ENCODE data around the gene CALR3.
"Not testable (repeated sequence)": the region's sequence is repeated elsewhere in the genome, so short reads cannot be mapped to it uniquely, and the experiment has no call there.

CALR3 gene

DNA sequence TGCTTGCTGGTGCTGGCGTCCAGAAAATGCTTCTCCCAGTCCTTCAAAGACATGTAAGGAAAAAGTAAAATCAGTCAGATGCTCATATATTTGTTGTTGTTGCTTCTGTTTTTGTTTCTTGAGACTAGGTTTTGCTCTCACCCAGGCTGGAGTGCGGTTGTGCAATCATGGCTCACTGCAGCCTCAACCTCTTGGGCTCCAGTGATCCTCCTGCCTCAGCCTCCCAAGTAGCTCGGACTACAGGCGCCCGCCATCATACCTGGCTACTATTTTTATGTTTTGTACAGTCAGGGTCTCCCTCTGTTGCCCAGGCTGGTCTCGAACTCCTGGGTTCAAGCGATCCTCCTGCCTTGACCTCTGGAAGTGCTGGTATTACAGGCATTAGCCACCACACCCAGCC lies 13.2 kb downstream of the CALR3 start:
- DNase-seq, result no peak

- DNase-seq, result no peak
Measured at GRCh38 chr19:16477311-16477710, 18.7 kb downstream of the CALR3 start.

DNA sequence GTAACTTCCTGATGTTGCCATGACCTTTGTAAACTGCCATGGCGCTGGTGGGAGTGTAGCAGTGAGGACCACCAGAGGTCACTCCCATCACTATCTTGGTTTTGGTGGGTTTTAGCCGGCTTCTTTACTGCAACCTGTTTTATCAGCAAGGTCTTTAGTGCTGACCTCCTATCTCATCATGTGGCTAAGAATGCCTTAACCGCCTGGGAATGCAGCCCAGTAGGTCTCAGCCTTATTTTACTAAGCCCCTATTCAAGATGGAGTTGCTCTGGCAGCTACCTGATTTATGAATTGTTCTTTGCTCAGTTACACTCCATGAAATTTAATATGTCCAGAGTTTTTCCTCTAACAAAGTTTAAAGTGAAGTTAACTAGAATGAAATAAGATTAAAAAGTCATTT lies 19.6 kb downstream of the CALR3 start:
- no peak for DNase-seq

GRCh38 chr19:16473875-16474392 lies 22.0 kb downstream of the CALR3 start:
- DNase-seq, result no peak

DNA sequence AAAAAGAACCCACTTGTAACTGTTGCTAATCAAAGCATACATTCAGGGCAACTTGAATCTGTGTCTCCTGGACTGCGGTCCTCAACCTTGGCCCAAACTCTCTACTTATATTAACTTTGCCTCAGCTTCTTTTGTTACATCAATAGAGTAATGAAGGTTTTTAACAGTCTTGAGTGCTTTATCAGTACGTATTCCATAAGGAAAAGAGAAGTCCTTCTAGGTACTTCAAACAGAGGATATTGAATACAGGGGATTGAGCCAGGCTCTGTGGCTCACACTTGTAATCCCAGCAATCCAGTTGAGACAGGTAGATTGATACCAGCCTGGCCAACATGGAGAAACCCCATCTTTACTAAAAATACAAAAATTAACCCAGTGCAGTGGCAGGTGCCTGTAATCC lies 23.0 kb downstream of the CALR3 start:
- no peak for DNase-seq

DNA sequence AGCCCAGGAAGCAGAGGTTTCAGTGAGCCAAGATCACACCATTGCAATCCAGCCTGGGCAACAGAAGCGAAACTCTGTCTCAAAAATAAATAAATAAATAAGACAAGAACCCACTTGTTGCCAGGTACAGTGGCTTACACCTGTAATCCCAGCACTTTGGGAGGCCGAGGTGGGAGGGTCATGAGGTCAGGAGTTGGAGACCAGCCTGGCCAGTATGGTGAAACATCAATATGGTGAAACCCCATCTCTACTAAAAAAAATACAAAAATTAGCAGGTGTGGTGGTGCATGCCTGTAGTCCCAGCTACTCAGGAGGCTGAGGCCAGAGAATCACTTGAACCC lies 23.4 kb downstream of the CALR3 start:
- DNase-seq, result not testable (repeated sequence)

DNA sequence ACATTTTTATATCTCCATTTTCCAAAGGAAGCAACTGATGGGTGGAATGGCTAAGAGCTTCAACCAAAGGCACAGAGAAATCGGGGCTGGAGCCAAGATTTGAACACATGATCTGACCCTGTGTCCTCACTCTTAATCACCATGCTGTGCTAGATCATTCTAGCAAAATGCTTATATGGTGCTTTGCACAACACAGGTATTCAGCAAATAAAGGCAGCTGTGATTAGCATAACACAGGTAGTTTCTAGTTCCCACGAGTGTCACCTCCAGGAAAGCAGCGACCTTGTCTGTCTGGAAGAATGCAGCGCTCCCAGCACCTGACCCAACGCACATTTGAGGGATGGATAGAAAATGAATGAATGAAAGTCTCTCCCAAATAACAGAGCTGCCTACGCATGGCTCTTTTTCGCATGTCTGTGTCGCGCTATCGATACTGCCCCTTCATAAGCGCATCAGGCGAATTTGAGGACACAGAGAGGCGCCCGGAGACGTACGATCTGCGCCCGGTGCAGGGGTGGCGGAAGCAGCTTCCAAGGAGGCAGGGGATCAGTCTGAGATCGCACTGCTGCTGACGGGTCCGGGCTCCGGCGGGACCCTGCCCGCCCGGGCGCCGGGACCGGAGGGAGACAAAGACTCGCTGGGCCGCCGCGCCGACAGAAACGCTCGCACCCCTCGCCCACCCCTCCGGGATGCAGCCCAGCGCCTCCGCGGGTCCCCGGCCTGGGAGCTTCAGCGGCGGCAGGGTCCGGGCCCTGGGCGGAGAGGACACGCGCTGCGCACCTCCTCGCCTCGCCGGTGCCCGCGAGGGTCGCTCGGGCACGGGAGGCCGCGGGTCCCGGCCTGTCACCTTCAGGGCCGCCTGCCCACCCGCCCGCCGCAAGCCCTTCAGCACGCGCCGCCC lies 24.8 kb downstream of the CALR3 start:
- no peak for DNase-seq

GRCh38 chr19:16470541-16470910 lies 25.4 kb downstream of the CALR3 start:
- no peak for DNase-seq

DNA sequence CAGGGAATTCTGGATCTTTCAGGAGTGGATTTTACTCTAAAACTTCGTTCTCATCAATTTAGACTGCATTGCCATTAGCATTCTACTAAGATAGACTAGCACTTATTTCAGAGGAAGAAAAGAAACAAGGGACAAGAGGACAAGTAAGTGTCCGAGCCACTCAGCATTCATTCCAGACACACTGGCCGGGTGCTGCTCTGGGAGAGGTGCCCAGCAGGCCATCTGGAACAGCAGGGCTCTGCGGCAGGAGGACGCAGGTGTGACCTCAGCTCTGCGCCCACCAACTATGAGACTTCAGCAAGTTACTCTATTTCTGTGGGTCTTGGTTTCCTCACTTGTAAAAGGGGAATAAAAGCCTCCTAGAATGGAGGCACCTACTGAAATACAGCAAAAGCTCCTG lies 28.4 kb downstream of the CALR3 start:
- no peak for DNase-seq

DNA sequence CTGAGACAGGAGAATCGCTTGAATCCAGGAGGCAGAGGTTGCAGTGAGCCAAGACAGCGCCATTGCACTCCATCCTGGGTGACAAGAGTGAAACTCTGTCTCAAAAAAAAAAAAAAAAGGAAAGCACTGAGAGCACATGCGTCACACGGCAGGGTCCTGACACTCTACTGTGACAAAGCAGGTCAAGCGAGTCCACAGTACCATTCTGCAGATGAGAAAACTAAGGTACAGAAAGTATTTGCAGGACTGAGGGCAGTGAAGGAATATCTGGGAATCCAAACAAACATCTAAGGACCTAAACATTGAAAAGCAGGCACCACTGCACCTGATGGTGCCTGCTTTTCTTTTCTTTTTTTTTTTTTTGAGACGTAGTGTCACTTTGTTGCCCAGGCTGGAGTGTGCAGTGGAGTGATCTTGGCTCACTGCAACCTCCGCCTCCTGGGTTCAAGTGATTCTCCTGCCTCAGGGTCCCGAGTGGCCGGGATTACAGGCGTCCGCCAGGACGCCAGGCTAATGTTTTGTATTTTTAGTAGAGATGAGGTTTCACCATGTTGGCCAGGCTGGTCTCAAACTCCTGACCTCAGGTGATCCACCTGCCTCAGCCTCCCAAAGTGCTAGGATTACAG lies 29.1 kb downstream of the CALR3 start:
- DNase-seq, result not testable (repeated sequence)

- DNase-seq, result no peak
Measured at GRCh38 chr19:16465239-16465638, 30.7 kb downstream of the CALR3 start.

DNA sequence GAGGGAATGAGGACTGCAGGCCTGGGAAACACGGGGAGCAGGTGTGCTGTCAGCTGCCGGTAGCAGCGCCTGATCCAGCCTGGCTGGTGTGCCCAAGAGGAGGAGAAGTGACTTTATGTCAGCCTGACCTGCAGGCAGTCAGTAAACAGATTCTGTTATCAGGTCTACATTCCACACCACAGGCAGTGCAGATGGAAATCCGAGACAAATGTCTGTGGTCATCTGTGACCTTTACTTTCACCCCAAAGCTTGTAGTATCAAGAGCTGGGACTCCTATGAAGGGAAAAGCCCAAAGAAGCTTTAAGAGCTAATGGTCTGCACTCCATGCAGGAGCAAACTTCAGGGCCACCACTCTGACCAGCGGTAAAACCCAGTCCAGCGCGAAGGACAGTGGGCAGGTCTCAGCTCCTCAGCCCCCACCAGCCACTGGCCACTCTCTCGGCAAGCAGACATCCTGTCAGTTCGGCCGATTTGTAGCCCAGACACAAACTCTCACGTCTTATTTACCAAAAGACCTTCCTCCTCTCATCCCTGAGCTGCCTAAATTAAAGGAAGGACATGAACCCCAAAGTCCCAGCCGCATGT lies 31.9 kb downstream of the CALR3 start:
- no peak for DNase-seq

DNA sequence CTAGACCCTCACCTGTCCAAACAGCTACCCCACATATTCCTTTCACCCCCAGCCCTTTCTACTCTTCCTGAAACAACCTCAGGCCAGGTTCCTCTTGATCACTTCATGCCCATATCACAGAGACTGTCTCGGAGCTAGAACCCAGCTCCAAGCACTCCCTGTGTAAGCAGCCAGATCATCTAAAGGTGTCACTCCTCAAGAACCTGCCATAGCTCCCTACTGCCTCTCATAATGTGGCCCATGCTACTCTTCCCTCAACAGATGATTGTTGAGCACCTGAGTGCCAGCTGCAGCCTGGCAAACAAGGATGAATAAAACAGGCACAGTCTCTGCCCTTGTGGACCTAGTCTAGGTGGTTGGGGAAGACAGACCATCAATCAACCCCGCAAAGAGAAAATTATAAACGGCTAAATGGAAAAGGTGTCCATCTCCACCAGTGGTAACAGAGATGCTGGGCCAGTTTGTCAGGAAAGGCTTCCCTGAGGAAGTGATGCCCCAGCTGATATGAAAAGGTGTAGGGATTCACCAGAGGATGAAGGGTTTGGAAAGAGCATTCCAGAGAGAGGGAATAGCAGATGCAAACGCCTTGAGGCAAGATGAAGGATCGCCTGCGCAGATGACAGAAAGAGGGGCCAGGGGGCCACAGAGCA lies 32.5 kb downstream of the CALR3 start:
- DNase-seq, result no peak

DNA sequence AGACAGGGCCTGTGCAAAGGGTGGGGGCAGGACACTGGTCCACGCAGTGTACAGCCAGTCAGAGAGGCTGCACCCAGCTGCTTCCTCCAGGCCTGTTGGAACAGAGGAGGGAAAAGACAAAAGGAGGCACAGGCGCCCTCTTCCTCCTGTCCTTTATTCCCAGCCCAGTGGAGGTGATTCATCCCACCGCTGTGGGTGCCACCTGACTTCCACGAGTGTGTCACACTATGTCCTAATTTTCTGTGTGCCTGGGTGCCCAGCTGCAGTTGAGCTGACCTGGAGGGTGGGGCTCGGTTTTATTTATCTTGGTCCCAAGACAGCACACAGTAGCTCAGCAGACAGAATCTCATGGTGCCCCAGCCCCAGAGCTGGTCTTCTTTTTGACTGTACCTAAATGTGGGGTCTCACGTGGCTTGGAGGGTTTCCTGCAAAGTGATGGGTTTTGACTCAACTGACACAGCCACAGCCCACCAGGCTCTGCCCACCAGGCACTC lies 33.2 kb downstream of the CALR3 start:
- no peak for DNase-seq

DNA sequence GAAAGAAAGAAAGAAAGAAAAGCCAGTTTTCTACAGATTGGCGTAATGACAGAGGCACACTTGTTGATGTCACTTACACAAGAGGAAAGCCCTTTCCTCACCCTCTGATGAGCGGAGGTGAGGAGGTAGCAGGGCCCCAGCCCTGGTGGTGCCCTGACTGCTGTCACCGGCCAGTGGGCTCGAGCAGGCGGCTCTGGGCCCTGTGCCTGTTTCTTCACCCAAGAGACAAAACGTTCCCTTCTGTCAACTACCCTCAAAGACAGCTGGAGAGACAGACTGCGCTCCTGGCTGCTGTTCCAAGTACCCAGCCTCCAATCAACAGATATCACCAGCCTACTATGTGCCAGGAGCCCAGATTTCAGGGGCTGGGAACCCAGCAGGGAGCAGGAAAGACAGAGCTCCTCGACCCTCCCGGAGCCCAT lies 34.3 kb downstream of the CALR3 start:
- DNase-seq, result no peak

- no peak for DNase-seq
Measured at GRCh38 chr19:16460454-16460853, 35.5 kb downstream of the CALR3 start.

DNA sequence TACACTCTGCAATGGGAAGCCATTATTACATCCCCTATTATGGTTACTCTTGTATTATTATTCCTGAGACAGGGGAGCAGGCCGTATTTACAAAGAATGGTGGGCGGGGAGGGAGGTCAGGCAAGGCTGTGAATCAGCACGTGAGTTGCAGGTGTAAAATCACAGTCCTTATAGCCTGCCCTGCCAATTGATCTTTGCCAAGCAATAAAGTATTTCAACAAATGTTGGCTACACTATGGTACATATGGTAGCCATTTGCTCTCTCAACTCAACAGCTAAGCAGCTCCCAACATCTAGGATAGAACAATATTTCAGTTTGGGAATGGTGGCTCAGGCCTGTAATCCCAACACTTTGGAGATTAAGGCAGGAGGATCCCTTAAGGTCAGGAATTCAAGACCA lies 36.3 kb downstream of the CALR3 start:
- DNase-seq, result no peak

DNA sequence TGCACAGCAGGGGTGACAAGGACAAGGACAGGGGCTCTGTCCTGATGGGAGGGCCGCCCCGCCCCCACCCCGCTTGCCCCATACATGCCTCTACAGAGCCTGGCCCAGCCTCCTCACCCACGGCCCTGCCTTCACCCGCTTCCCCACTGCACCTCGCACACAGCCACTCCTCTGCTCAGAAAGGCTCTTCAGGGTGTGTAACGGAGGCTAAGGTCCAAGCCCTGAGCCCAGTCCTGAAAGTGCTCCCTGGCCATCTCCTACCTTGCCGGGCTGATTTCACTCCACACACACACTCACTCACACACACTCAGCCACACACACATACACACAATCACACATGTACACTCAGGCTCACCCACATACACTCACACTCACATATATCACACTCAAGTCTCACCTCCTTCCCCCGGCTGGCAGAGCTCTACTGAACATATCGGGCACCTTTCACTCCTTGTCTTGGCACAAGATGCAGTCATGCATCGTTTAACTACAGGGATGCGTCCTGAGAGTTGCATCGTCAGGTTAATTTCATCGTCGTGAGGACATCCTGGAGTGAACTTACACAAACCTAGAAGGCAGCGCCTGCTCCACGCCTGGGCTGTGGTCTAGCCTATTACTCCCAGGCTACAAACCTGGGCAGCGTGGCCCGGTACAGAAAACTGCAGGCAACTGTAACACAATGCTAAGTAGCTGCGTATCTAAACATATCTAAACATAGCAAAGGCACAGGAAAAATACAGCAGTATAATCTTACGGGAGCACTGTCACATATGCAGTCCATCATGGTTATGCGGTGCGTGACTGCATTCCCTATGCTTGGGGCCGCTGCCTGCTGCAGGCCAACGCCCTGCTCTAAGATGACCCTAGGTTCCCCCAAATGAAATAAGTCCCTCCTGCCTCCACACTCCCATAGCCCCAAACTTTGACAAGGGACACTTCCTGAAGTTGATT lies 37.3 kb downstream of the CALR3 start:
- DNase-seq, result no peak

- DNase-seq, result no peak
Measured at GRCh38 chr19:16457954-16458331, 38.0 kb downstream of the CALR3 start.

DNA sequence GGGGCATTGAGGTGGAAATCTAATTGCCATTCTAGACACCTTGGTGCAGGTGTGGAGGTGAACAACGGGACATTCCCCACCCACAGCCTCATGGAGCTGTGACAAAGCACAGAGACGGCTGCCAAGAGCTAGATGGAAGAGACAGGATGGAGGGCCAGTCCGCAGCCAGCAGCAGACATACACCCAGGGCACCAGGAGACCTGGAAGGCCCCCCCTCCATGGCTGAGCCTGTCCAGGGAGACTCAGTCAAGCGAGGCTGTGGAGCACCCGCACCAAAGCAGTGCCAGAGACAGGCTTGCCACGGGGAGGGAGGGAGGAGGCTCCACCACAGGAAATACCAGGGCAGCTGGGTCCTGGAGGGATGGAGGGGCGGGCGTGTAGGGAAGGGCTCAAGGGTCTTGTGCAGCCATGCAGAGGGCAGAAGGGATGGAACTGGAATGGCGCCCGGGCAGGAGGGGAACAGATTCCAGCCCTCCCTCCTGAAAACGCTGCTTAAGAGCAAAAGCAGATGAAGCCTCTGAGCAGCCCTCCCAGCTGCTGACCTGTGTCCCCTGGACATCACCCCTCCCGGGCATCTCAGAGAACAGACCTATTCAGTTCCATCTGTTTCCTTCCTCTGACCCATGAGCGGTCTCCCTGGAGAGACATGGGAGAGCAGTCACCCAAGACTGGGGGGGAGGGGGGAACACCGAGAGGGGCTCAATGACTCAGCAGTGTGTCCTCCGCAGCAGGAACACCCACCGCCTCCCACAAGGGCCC lies 38.6 kb downstream of the CALR3 start:
- DNase-seq, result no peak

DNA sequence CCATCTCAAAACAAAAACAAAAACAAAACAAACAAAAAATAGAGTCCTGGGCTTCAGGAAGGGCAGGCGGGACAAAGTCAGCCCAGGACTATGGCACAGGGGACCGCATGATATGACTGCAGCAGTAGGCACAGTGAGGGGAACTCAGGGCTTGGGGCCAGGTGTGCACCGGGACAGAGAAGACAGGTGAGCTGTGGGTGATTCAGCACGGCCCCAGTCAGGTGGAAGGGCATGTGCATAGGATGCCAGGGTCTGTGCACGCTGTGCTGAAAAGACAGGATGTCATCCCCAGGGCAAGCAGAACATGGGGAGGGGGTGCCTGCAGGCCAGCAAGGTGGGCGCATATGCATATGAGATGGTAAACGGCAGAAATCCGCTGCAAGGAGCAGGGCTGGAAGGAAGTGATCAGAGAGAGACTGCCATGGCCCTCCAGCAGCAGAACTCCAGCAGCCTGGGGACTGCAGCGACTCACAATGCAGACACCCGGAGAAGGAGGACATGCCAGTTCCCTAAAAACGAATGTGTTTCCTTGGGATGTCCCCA lies 39.2 kb downstream of the CALR3 start:
- DNase-seq, result no peak

Measured in GOT3 (cell line).